HCEC 1CT (cell line): ENCODE measurements around the gene ZNF646.

Source experiments
- DNase-seq: peaks from one replicate; pipeline ENCODE4 v3.0.0-alpha.2; 2017

The ZNF646 gene

GRCh38 chr16:31108794-31109558 is 34.8 kb downstream of the ZNF646 start:
- DNase-seq, result no peak

GRCh38 chr16:31109622-31110021 is 35.4 kb downstream of the ZNF646 start:
- no peak for DNase-seq

GRCh38 chr16:31110106-31111034 is 36.1 kb downstream of the ZNF646 start:
- no peak for DNase-seq

DNA sequence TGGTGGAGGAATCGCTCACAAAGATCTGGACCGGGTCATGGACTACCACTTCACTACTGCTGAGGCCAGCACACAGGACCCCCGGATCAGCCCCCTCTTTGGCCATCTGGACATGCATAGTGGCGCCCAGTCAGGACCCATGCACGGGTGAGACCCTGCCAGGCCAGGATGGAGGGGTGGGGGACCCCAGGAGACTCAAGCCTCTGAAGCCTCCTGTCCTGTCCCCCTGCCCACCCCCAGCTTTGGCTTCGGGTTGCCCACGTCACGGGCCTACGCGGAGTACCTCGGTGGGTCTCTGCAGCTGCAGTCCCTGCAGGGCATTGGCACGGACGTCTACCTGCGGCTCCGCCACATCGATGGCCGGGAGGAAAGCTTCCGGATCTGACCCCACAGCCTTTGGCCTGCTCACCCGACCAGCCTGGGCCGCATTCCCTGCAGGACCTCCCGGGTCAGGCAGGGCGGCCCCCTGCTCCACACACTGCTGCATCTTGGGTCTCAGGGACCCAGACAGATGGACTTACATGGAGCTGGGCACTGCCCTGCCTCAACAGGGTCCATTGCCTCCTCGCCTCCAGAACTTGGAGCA is 37.8 kb downstream of the ZNF646 start:
- DNase-seq, result no peak

DNA sequence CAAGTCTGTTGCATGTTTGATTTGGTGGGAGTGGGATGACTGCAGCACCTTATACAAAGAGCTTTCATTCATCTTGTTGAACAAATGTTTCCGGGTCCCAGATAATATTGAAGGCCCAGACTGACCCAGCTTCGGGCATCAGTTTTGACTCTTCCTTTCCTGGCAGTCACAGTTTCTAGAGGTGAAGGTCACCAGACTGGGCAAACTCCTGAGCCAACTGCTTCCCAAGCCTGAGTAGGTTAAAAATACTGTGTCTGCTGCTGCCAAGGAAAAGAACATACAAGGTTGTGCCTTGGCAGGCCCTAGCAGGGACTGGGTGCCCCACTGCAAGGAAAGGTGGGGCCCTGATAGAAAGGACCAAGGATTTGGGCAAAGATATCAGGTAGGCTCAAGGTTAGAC is 38.5 kb downstream of the ZNF646 start:
- no peak for DNase-seq

GRCh38 chr16:31113121-31114120 is 39.2 kb downstream of the ZNF646 start:
- no peak for DNase-seq

- no peak for DNase-seq
These were observed 40.2 kb downstream of the ZNF646 start for GRCh38 chr16:31114468-31114867.

DNA sequence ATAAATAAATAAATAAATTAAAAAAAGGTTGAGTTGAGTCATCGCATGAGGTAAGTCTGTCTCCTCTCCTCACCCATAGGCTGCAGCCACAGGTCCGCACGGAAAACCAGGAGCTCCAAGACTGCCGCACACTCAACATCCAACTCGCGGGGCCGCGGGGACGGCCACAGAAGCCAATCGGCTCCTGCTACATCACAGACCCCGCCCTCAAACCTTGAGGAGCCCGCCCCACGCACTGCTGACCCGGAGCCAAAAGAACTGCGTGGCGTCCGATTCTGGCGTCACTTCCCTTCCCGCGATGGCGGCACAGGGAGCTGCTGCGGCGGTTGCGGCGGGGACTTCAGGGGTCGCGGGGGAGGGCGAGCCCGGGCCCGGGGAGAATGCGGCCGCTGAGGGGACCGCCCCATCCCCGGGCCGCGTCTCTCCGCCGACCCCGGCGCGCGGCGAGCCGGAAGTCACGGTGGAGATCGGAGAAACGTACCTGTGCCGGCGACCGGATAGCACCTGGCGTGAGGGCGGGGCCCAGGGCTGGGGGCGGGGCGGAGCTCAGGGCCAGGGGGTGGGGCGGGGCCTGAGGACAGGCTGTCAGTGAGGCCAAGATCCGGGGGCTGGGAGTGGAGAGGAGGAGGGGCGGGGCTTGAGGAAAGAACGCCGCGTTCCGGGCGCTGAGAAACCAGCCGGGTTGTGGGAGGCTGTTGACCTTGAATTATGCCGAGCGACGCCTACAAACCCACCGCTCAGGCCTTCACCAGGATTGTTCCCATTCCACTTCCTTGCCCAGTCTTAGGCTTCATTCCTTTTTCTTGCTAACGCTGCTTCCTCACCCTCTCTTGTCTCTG is 43.4 kb downstream of the ZNF646 start, which contains the start of gene KAT8:
Gene KAT8, plus strand, starts transcription at position 281 of the 839 bp plus-strand sequence. Its CDS starts 18 bp downstream, at position 299.
- peak; percentile 98 for DNase-seq

- peak; percentile 82 for DNase-seq
These were observed 44.3 kb downstream of the ZNF646 start for GRCh38 chr16:31118223-31119155.

GRCh38 chr16:31120129-31120528 is 45.9 kb downstream of the ZNF646 start:
- DNase-seq, result no peak

DNA sequence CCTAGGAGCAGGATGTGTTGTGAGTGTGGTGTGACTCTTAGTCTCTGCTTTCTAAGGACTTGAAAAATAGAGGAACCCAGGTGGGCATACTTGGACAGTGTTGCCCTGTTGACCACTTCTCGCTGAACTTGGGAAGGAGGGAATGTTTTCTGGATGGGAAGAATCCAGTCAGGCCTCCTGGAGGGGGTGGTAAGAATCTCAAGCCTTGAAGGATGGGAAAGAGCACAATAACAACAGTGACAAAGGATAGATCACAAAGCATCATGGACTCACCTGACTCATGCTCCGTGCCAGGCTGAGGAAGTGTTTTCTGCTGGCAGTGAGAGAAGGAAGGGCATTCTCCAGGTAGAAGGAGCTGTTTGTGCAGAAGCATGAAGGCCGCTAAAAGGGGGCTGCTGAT is 51.6 kb downstream of the ZNF646 start:
- no peak for DNase-seq

GRCh38 chr16:31127182-31127581 is 53.0 kb downstream of the ZNF646 start:
- DNase-seq, result no peak

- no peak for DNase-seq
These were observed 54.7 kb downstream of the ZNF646 start for GRCh38 chr16:31128711-31129567.

DNA sequence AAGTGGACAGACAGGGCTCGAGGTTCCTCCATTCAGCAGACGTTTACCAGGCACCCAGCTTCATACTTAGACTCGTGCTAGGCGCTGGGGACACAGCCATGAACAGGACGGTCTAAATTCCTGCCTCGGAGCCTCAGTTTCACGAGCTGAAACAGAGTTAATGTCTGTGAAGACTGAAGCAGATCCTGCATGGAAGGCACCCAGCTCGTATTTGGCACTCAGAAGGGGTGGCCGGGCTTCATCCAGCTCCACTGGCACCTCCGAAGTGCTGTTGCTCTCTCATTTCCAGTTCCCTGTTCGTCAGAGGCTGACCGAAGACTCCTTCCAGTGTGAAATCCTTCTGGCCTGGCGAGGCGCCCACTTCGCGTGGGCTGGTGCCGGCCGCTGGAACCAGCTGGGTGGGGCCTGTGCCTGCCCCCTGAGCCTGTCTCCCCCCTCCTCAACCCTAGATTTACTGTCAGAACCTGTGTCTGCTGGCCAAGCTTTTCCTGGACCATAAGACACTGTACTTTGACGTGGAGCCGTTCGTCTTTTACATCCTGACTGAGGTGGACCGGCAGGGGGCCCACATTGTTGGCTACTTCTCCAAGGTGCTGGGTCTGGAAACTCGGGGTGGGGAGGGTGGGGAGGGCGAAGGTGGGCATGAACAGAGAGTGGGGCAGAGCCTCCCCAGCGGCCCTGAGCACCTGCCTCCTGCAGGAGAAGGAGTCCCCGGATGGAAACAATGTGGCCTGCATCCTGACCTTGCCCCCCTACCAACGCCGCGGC is 55.5 kb downstream of the ZNF646 start:
- DNase-seq, result no peak

- DNase-seq, result no peak
These were observed 56.2 kb downstream of the ZNF646 start for GRCh38 chr16:31130336-31130891.

- DNase-seq, result no peak
These were observed 56.7 kb downstream of the ZNF646 start for GRCh38 chr16:31130899-31131298.

GRCh38 chr16:31131416-31131815 is 57.2 kb downstream of the ZNF646 start:
- DNase-seq, result no peak

GRCh38 chr16:31131841-31132271 is 57.6 kb downstream of the ZNF646 start:
- no peak for DNase-seq
